Smooth muscle cell (in vitro differentiated cells): ENCODE data around the gene SLC6A4. TPM values are rescaled to one million over a fixed set of nuclear protein-coding genes. Genes with fewer than 3 reads are reported as not detected.

ENCODE experiments used
- DNase-seq: peaks from one replicate; lab custom pipeline; 2025; ENCODE audit not compliant: unreplicated experiment; lab: John Stamatoyannopoulos, UW
- H2AFZ ChIP-seq: fragments of 200-600 bp; sonication (generic); 2 replicates; pipeline ENCODE4 v1.6.0; 2016; ENCODE audit warnings: antibody characterized with exemption, low read depth, mild to moderate bottlenecking
- H3F3A ChIP-seq: fragments of 200-600 bp; sonication (generic); 2 replicates; pipeline ENCODE4 v1.6.0; 2017; ENCODE audit warnings: antibody characterized with exemption, low read depth
- H3K27ac ChIP-seq: fragments of 200-600 bp; sonication (generic); 2 replicates; pipeline ENCODE4 v1.5.1; 2016; ENCODE audit warnings: low read depth, mild to moderate bottlenecking
- H3K27me3 ChIP-seq: fragments of 200-600 bp; sonication (generic); 2 replicates; pipeline ENCODE4 v1.6.1; 2016; ENCODE audit warnings: low read depth, mild to moderate bottlenecking
- H3K36me3 ChIP-seq: fragments of 200-600 bp; sonication (generic); 2 replicates; pipeline ENCODE4 v1.5.1; 2016; ENCODE audit warnings: low read depth
- H3K4me1 ChIP-seq: fragments of 200-600 bp; sonication (generic); 2 replicates; pipeline ENCODE4 v1.5.1; 2016; ENCODE audit warnings: low read depth
- H3K4me2 ChIP-seq: fragments of 200-600 bp; sonication (generic); 2 replicates; pipeline ENCODE4 v1.6.0; 2016; ENCODE audit warnings: mild to moderate bottlenecking
- H3K4me3 ChIP-seq: fragments of 200-600 bp; sonication (generic); 2 replicates; pipeline ENCODE4 v1.5.1; 2016; ENCODE audit warnings: mild to moderate bottlenecking
- H3K79me2 ChIP-seq: fragments of 200-600 bp; sonication (generic); 2 replicates; pipeline ENCODE4 v1.6.0; 2016; ENCODE audit warnings: low read depth, mild to moderate bottlenecking
- H3K9ac ChIP-seq: fragments of 200-600 bp; sonication (generic); 2 replicates; pipeline ENCODE4 v1.6.0; 2016; ENCODE audit warnings: low read depth
- H3K9me3 ChIP-seq: fragments of 200-600 bp; sonication (generic); replicated peaks from 2 replicates; pipeline ENCODE4 v1.5.1; 2016; ENCODE audit warnings: low read depth
- H4K20me1 ChIP-seq: fragments of 200-600 bp; sonication (generic); 2 replicates; pipeline ENCODE4 v1.6.0; 2016; ENCODE audit warnings: low read depth
- WGBS: methylation state at CpG from one replicate; pipeline ENCODE4 v1.1.7; 2016; ENCODE audit warnings: low lambda C conversion rate; 5-methylcytosine and 5-hydroxymethylcytosine counted together
- polyA plus RNA-seq: library from polyadenylated mRNA; unstranded; fragments of >200 nt; fragmentation: Nextera tagmentation; extraction: Ambion mirVana; gene quantifications from 2 replicates; pipeline ENCODE4 v1.2.1, GENCODE V29; 2016
- total RNA-seq: library from RNA; depleted of rRNA; stranded (reverse); fragments of >200 nt; gene quantifications from 2 replicates; pipeline ENCODE4 v1.2.3, GENCODE V29; 2014
- TF ChIP-seq, protein P1 (sequence below): fragments of 200-600 bp; sonication (generic); IDR thresholded peaks from 2 replicates; pipeline ENCODE4 v1.5.1; 2017; ENCODE audit warnings: borderline replicate concordance, mild to moderate bottlenecking, antibody characterized with exemption; ENCODE audit not compliant: insufficient read depth, poor library complexity, severe bottlenecking

The SLC6A4 gene
- total and polyA plus RNA-seq, 2 experiments from 2014 or later: 0.11 to 0.49 TPM

DNA sequence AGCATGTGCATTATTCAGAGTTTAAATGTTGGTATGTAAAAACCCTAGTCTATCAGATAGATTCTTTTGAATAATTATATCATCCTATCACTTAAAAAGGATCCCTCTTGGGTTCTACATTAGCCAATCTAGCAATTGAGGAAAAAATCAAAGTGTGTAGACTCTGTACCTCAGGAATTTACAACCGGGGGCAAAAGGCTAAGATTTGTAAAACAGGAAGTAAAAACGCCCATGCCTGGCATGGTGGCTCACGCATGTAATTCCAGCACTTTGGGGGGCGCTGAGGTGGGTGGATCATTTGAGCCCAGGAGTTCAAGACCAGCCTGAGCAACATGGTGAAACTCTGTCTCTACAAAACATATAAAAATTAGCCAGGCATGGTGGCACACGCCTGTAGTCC, 58.6 kb downstream of the SLC6A4 start:
- no peaks in the 10 kb centered on the region for H3F3A ChIP-seq
- TF ChIP-seq, protein P1, sequence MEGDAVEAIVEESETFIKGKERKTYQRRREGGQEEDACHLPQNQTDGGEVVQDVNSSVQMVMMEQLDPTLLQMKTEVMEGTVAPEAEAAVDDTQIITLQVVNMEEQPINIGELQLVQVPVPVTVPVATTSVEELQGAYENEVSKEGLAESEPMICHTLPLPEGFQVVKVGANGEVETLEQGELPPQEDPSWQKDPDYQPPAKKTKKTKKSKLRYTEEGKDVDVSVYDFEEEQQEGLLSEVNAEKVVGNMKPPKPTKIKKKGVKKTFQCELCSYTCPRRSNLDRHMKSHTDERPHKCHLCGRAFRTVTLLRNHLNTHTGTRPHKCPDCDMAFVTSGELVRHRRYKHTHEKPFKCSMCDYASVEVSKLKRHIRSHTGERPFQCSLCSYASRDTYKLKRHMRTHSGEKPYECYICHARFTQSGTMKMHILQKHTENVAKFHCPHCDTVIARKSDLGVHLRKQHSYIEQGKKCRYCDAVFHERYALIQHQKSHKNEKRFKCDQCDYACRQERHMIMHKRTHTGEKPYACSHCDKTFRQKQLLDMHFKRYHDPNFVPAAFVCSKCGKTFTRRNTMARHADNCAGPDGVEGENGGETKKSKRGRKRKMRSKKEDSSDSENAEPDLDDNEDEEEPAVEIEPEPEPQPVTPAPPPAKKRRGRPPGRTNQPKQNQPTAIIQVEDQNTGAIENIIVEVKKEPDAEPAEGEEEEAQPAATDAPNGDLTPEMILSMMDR: no peak
- DNase-seq: no peak
- peaks cover 23% of the 10 kb centered on the region for H3K36me3 ChIP-seq
- H3K4me2 ChIP-seq: no peak overlapping the region
- H3K4me3 ChIP-seq: no peak overlapping the region
- no peak overlapping the region for H2AFZ ChIP-seq
- H4K20me1 ChIP-seq: peaks cover 30% of the 10 kb centered on the region
- H3K9me3 ChIP-seq: no peaks in the 10 kb centered on the region
- no peak overlapping the region for H3K27ac ChIP-seq
- 99% methylated on average over 5 of the region's 5 CpGs for WGBS
- H3K79me2 ChIP-seq: peaks cover 17% of the 10 kb centered on the region
- H3K27me3 ChIP-seq: no peaks in the 10 kb centered on the region
- H3K4me1 ChIP-seq: no peaks in the 10 kb centered on the region
- H3K9ac ChIP-seq: no peak overlapping the region

GRCh38 chr17:30174556-30174955, 60.9 kb downstream of the SLC6A4 start:
- TF ChIP-seq, protein P1: no peak
- H3K27me3 ChIP-seq: no peaks in the 10 kb centered on the region
- H3K27ac ChIP-seq: no peak overlapping the region
- no peaks in the 10 kb centered on the region for H3K4me1 ChIP-seq
- no peaks in the 10 kb centered on the region for H3F3A ChIP-seq
- no peak overlapping the region for H3K9ac ChIP-seq
- H3K4me2 ChIP-seq: no peak overlapping the region
- peaks cover 50% of the 10 kb centered on the region for H4K20me1 ChIP-seq
- no peaks in the 10 kb centered on the region for H3K9me3 ChIP-seq
- 100% methylated on average over 1 of the region's 1 CpG for WGBS
- H3K4me3 ChIP-seq: no peak overlapping the region
- no peak overlapping the region for H2AFZ ChIP-seq
- DNase-seq: no peak
- peaks cover 29% of the 10 kb centered on the region for H3K79me2 ChIP-seq
- peaks cover 19% of the 10 kb centered on the region for H3K36me3 ChIP-seq

DNA sequence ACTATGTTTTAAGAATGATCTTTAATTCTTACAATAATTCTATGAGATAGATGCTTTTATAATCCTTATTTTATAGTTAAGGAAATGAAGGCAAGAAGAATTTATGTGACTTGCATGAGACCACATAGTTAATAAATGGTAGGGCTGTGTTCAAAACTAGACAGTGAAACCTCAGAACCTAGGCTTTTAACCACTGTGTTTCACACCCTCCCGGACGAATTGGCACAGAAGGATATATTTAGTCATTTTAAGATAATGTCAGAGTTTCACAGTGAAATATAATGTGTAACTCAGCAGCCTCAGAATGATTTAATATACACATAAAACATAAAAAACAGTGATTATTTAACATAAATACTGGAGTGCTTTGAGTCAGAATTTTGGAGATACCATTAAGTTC, 61.8 kb downstream of the SLC6A4 start:
- Histone ChIP-seq H3K4me2 (no peak overlapping the region), H3K9ac (no peak overlapping the region), H3K27me3 (no peaks in the 10 kb centered on the region), H3F3A (no peaks in the 10 kb centered on the region), H3K4me3 (no peak overlapping the region), H3K9me3 (no peaks in the 10 kb centered on the region), H2AFZ (no peak overlapping the region), H3K36me3 (peaks cover 12% of the 10 kb centered on the region), H3K27ac (no peak overlapping the region), H3K79me2 (peaks cover 38% of the 10 kb centered on the region), H3K4me1 (no peaks in the 10 kb centered on the region), H4K20me1 (peaks cover 58% of the 10 kb centered on the region)
- no peak for DNase-seq
- TF ChIP-seq, protein P1: no peak
- WGBS: 89% methylated on average over 2 of the region's 2 CpGs

DNA sequence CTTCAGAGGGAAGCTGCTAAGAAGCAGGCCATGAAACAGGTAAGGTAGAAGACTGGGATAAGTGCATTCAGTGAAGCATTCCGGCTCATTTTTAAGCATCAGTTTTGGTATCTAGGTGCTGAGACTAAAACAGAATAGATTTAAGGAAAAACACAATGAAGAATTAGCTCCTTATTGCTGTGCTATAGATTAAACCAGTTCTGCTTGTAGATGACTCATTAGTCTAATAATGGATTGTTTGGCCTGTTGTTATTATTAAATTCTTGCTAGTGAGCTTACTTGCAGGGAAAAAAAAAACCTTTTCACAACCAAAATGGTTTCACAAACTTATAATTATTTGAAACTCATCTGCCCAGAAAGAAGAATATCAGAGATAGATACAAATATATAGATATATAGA, 62.9 kb downstream of the SLC6A4 start:
- H3K79me2 ChIP-seq: peaks cover 46% of the 10 kb centered on the region
- no peak overlapping the region for H3K4me2 ChIP-seq
- no peaks in the 10 kb centered on the region for H3K4me1 ChIP-seq
- no peaks in the 10 kb centered on the region for H3K9me3 ChIP-seq
- peaks cover 12% of the 10 kb centered on the region for H3K36me3 ChIP-seq
- TF ChIP-seq, protein P1: no peak
- peaks cover 64% of the 10 kb centered on the region for H4K20me1 ChIP-seq
- no peaks in the 10 kb centered on the region for H3F3A ChIP-seq
- H2AFZ ChIP-seq: no peak overlapping the region
- no peak overlapping the region for H3K27ac ChIP-seq
- H3K4me3 ChIP-seq: no peak overlapping the region
- no peak overlapping the region for H3K9ac ChIP-seq
- no peak for DNase-seq
- H3K27me3 ChIP-seq: no peaks in the 10 kb centered on the region
- 100% methylated on average over 1 of the region's 1 CpG for WGBS
